Spleen (tissue), 7 donors: ENCODE measurements around the gene LPCAT1.

Experiments
- POLR2AphosphoS5 ChIP-seq, 3 donors: sonication (generic); formaldehyde crosslinking; IDR thresholded peaks; one replicate each; pipeline ENCODE4 v1.5.1; 2017; ENCODE audit warnings: antibody characterized with exemption in 3 of 3
- TF ChIP-seq, protein P1 (sequence below), 11 experiments: fragments of 200-600 bp in 7 of 11; fragments of 450-650 bp in 4 of 11; sonication (generic) in 4 of 11; IDR thresholded peaks in 8 of 11; conservative IDR thresholded peaks in 3 of 11; 1 replicate in 7 of 11; 2 replicates in 4 of 11; pipeline versions ENCODE4 v1.4.0 to v1.8.0; 2016 to 2021; ENCODE audit warnings: antibody characterized with exemption in 11 of 11, inconsistent platforms in 4 of 11, mild to moderate bottlenecking in 1 of 11
- donor health status: DM: no; HTN: no; CAD: no; lungs with moderate emphysema.
- donor health status: DM: no; HTN: no; CAD: no.
- donor health status: DM: no; HTN: no; CAD: no.

DNA sequence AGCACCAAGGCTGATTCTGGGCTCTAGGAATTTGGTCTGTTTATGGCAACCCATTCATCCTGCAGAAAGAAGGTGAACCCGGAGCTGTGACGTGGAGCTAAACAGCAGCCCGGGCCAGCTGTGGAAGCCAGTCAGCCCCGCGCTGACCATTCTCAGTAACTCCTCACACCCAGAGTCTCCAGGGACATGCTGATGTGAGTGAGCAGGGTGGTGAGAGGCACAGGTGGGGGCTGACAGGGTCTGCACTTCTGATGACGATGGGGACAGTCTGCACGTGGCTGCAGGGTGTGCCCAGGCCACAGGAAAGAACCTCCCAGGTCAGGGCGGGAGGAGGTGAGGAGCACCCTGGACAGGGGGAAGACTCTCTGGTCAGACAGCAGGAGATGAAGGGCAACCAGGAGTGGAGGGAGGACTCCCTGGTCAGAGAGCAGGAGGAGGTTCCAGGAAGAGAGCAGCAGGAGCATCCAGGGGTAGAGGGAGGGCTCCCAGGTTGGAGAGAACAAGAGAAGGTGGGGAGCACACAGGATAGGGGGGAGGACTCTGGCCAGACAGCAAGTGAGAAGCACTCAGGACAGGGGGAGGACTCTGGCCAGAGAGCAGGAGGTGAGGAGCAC, 52.4 kb downstream of the LPCAT1 start:
- TF ChIP-seq, protein P1, sequence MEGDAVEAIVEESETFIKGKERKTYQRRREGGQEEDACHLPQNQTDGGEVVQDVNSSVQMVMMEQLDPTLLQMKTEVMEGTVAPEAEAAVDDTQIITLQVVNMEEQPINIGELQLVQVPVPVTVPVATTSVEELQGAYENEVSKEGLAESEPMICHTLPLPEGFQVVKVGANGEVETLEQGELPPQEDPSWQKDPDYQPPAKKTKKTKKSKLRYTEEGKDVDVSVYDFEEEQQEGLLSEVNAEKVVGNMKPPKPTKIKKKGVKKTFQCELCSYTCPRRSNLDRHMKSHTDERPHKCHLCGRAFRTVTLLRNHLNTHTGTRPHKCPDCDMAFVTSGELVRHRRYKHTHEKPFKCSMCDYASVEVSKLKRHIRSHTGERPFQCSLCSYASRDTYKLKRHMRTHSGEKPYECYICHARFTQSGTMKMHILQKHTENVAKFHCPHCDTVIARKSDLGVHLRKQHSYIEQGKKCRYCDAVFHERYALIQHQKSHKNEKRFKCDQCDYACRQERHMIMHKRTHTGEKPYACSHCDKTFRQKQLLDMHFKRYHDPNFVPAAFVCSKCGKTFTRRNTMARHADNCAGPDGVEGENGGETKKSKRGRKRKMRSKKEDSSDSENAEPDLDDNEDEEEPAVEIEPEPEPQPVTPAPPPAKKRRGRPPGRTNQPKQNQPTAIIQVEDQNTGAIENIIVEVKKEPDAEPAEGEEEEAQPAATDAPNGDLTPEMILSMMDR (IDR thresholded peaks at IDR 0.05 in 8 of 11, conservative IDR thresholded peaks at IDR 0.05 in 3 of 11) = no peak
- no peak for TF ChIP-seq POLR2AphosphoS5 (IDR thresholded peaks at IDR 0.05)
